Brain microvascular endothelial cell (primary cell): Measurements from ENCODE around the gene CTXND2.

Source experiments
- DNase-seq: peaks from one replicate; pipeline ENCODE4 v3.0.0-alpha.2; 2020
- H3K27ac ChIP-seq: fragments of 250-450 bp; sonication (Bioruptor Pico); 2 replicates; pipeline ENCODE4 v1.5.1; 2020; ENCODE audit warnings: mild to moderate bottlenecking, moderate library complexity
- H3K27me3 ChIP-seq: fragments of 250-450 bp; sonication (Bioruptor Pico); replicated peaks from 2 replicates; pipeline ENCODE4 v1.5.1; 2020; ENCODE audit warnings: mild to moderate bottlenecking
- H3K36me3 ChIP-seq: fragments of 250-450 bp; sonication (Bioruptor Pico); replicated peaks from 2 replicates; pipeline ENCODE4 v1.5.1; 2020; ENCODE audit warnings: mild to moderate bottlenecking
- H3K4me3 ChIP-seq: 2 replicates; pipeline ENCODE4 v1.5.1; 2011; ENCODE audit warnings: low read depth, mild to moderate bottlenecking, control low read depth, low read length, moderate library complexity
- CTCF ChIP-seq: IDR thresholded peaks from 2 replicates; pipeline ENCODE4 v1.5.1; 2011; ENCODE audit warnings: low read depth, mild to moderate bottlenecking, moderate library complexity, low read length, control low read depth, inconsistent platforms; ENCODE audit errors: missing control alignments
- in situ Hi-C: cut with HindIII; loops from 2 replicates; pipeline ENCODE4 v1.10.0; 2017; ENCODE audit warnings: low sequenced_read_pairs, low pct_ligation_motif_present

CTXND2 gene

GRCh38 chr1:150957666-150958065, 70.7 kb downstream of the CTXND2 start:
- in situ Hi-C loops: no loop called here
- DNase-seq: no peak
- Histone ChIP-seq H3K36me3 (peaks cover 49% of the 10 kb centered on the region), H3K4me3 (no peak overlapping the region), H3K27ac (no peak overlapping the region), H3K27me3 (no peaks in the 10 kb centered on the region)
- no peak for TF ChIP-seq CTCF

- peaks cover 64% of the 10 kb centered on the region for H3K36me3 ChIP-seq
- H3K27me3 ChIP-seq: no peaks in the 10 kb centered on the region
- in situ Hi-C loops: no loop called here
- H3K4me3 ChIP-seq: no peak overlapping the region
- no peak overlapping the region for H3K27ac ChIP-seq
- TF ChIP-seq CTCF: no peak
- DNase-seq: no peak
Observed at GRCh38 chr1:150960646-150961045, 73.7 kb downstream of the CTXND2 start.

- Histone ChIP-seq H3K36me3 (peaks cover 75% of the 10 kb centered on the region), H3K4me3 (no peak overlapping the region), H3K27me3 (no peaks in the 10 kb centered on the region), H3K27ac (no peak overlapping the region)
- DNase-seq: no peak
- in situ Hi-C loops: no loop called here
- no peak for TF ChIP-seq CTCF
Observed at GRCh38 chr1:150961756-150962155, 74.8 kb downstream of the CTXND2 start.
